Spleen (tissue), 7 donors: ENCODE results near the gene TAS2R50.

ENCODE experiments used
- CTCF ChIP-seq, 11 experiments: fragments of 200-600 bp in 7 of 11; fragments of 450-650 bp in 4 of 11; sonication (generic) in 4 of 11; IDR thresholded peaks in 8 of 11; conservative IDR thresholded peaks in 3 of 11; 1 replicate in 7 of 11; 2 replicates in 4 of 11; pipeline versions ENCODE4 v1.4.0 to v1.8.0; 2016 to 2021; ENCODE audit warnings: antibody characterized with exemption in 11 of 11, inconsistent platforms in 4 of 11, mild to moderate bottlenecking in 1 of 11
- POLR2A ChIP-seq, 3 donors: fragments of 450-650 bp; IDR thresholded peaks; one replicate each; pipeline ENCODE4 v1.5.1; 2017; ENCODE audit warnings: antibody characterized with exemption in 3 of 3, mild to moderate bottlenecking in 1 of 3
- donor health status: DM: no; HTN: no; CAD: no; lungs with moderate emphysema.
- donor health status: DM: no; HTN: no; CAD: no.
- donor health status: DM: no; HTN: no; CAD: no.

DNA sequence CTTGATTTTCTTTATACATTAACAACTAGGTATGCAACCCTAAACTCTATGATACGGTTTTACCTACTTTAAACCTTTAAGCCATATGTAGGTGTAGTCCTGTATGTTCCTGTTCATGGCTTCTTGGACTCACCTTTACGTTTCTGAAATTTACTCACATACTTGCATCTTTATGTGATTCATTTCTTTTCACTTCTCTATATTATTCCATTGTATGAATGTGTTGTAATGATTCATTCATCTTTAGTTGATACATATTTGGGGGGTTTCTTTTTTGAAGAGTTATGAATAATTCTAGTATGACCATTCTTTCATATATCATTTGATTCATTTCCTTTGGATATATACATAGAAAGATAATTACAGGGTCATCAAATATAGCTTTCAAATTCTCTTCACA lies 2.4 kb upstream of the TAS2R50 start:
- TF ChIP-seq CTCF (IDR thresholded peaks at IDR 0.05 in 8 of 11, conservative IDR thresholded peaks at IDR 0.05 in 3 of 11) (no peak), POLR2A (IDR thresholded peaks at IDR 0.05) (no peak)
